ENCODE measurements around the gene RUFY1. TPM values are rescaled to one million over a fixed set of nuclear protein-coding genes. Genes with fewer than 3 reads are reported as not detected.
A peak's percentile ranks its signal among the peaks of the same experiment; 100 is the strongest.
"Not testable (repeated sequence)": the region's sequence is repeated elsewhere in the genome, so short reads cannot be mapped to it uniquely, and the experiment has no call there.

Gene RUFY1
- total RNA-seq, 3 donors from 2014 or later, result 33.8 to 38.7 (median 34.3) TPM

- Mint-ChIP-seq H3K36me3 (ENCODE audit: insufficient read depth) (peaks cover 83% of the 10 kb centered on the region), H3K4me3 (peak overlapping the region; percentile 98), H3K9me3 (no peaks in the 10 kb centered on the region), H3K27me3 (ENCODE audit: low read depth) (no peaks in the 10 kb centered on the region), H3K4me1 (ENCODE audit: low read depth) (peaks cover 64% of the 10 kb centered on the region)
- ATAC-seq, result no peak
- no peak for DNase-seq
Measured at GRCh38 chr5:179617930-179618329, 67.6 kb downstream of the RUFY1 start.

- H3K9me3 Mint-ChIP-seq, result no peaks in the 10 kb centered on the region
- no peaks in the 10 kb centered on the region for H3K27me3 Mint-ChIP-seq (ENCODE audit: low read depth)
- H3K4me3 Mint-ChIP-seq, result peak overlapping the region; percentile 98
- DNase-seq (no peak), ATAC-seq (no peak)
- peaks cover 76% of the 10 kb centered on the region for H3K36me3 Mint-ChIP-seq (ENCODE audit: insufficient read depth)
- H3K4me1 Mint-ChIP-seq (ENCODE audit: low read depth), result peaks cover 56% of the 10 kb centered on the region
Measured at GRCh38 chr5:179618923-179619554, 68.7 kb downstream of the RUFY1 start.

GRCh38 chr5:179619776-179620175 lies 69.4 kb downstream of the RUFY1 start:
- Mint-ChIP-seq H3K4me1 (ENCODE audit: low read depth) (peaks cover 63% of the 10 kb centered on the region), H3K9me3 (no peaks in the 10 kb centered on the region)

GRCh38 chr5:179620293-179620692 lies 69.9 kb downstream of the RUFY1 start:
- H3K4me3 Mint-ChIP-seq, result peak overlapping the region; percentile 98
- peaks cover 66% of the 10 kb centered on the region for H3K4me1 Mint-ChIP-seq (ENCODE audit: low read depth)

More at GRCh38 chr5:179619776-179620175, 69.4 kb downstream of the RUFY1 start:
- H3K36me3 Mint-ChIP-seq (ENCODE audit: insufficient read depth), result peaks cover 69% of the 10 kb centered on the region
- ATAC-seq (no peak), DNase-seq (no peak)
- no peaks in the 10 kb centered on the region for H3K27me3 Mint-ChIP-seq (ENCODE audit: low read depth)
- peak overlapping the region; percentile 98 for H3K4me3 Mint-ChIP-seq

GRCh38 chr5:179620703-179621350 lies 70.5 kb downstream of the RUFY1 start:
- H3K9me3 Mint-ChIP-seq, result no peaks in the 10 kb centered on the region
- ATAC-seq (no peak), DNase-seq (no peak)
- peaks cover 62% of the 10 kb centered on the region for H3K36me3 Mint-ChIP-seq (ENCODE audit: insufficient read depth)
- peak overlapping the region; percentile 98 for H3K4me3 Mint-ChIP-seq
- H3K27me3 Mint-ChIP-seq (ENCODE audit: low read depth), result no peaks in the 10 kb centered on the region
- H3K4me1 Mint-ChIP-seq (ENCODE audit: low read depth), result peaks cover 62% of the 10 kb centered on the region

More at GRCh38 chr5:179620293-179620692, 69.9 kb downstream of the RUFY1 start:
- ATAC-seq (no peak), DNase-seq (no peak)
- Mint-ChIP-seq H3K9me3 (no peaks in the 10 kb centered on the region), H3K36me3 (ENCODE audit: insufficient read depth) (peaks cover 65% of the 10 kb centered on the region), H3K27me3 (ENCODE audit: low read depth) (no peaks in the 10 kb centered on the region)

- H3K9me3 Mint-ChIP-seq, result no peaks in the 10 kb centered on the region
- H3K4me3 Mint-ChIP-seq, result peak overlapping the region; percentile 98
- no peaks in the 10 kb centered on the region for H3K27me3 Mint-ChIP-seq (ENCODE audit: low read depth)
- peaks cover 55% of the 10 kb centered on the region for H3K36me3 Mint-ChIP-seq (ENCODE audit: insufficient read depth)
- DNase-seq (no peak), ATAC-seq (no peak)
- peaks cover 55% of the 10 kb centered on the region for H3K4me1 Mint-ChIP-seq (ENCODE audit: low read depth)
Measured at GRCh38 chr5:179621551-179622214, 71.3 kb downstream of the RUFY1 start.

GRCh38 chr5:179623003-179623905 lies 72.9 kb downstream of the RUFY1 start, which contains the start of gene HNRNPH1:
Gene HNRNPH1, minus strand, starts transcription at chr5:179623671. Its CDS starts 538 bp downstream, at chr5:179623133.
- no peaks in the 10 kb centered on the region for H3K27me3 Mint-ChIP-seq (ENCODE audit: low read depth)
- peaks cover 39% of the 10 kb centered on the region for H3K4me1 Mint-ChIP-seq (ENCODE audit: low read depth)
- H3K9me3 Mint-ChIP-seq, result no peaks in the 10 kb centered on the region
- peak; percentile 98 for DNase-seq
- H3K4me3 Mint-ChIP-seq, result peak within 1 kb of the TSS; percentile 98
- peak; percentile 76 to 77 for ATAC-seq
- H3K36me3 Mint-ChIP-seq (ENCODE audit: insufficient read depth), result peaks cover 39% of the 10 kb centered on the region

- Mint-ChIP-seq H3K27me3 (ENCODE audit: low read depth) (no peaks in the 10 kb centered on the region), H3K4me1 (ENCODE audit: low read depth) (peaks cover 34% of the 10 kb centered on the region)
- ATAC-seq, result peak; percentile 25 to 36
Measured at GRCh38 chr5:179623906-179624741, 73.8 kb downstream of the RUFY1 start.

GRCh38 chr5:179624841-179625271 lies 74.5 kb downstream of the RUFY1 start:
- no peak for DNase-seq
- ATAC-seq, result no peak
- H3K4me1 Mint-ChIP-seq (ENCODE audit: low read depth), result peaks cover 32% of the 10 kb centered on the region
- no peaks in the 10 kb centered on the region for H3K9me3 Mint-ChIP-seq
- peaks cover 31% of the 10 kb centered on the region for H3K36me3 Mint-ChIP-seq (ENCODE audit: insufficient read depth)
- no peaks in the 10 kb centered on the region for H3K27me3 Mint-ChIP-seq (ENCODE audit: low read depth)
- peak overlapping the region; percentile 98 for H3K4me3 Mint-ChIP-seq

More at GRCh38 chr5:179623906-179624741, 73.8 kb downstream of the RUFY1 start:
- peak; percentile 33 for DNase-seq
- Mint-ChIP-seq H3K9me3 (no peaks in the 10 kb centered on the region), H3K4me3 (peak overlapping the region; percentile 98), H3K36me3 (ENCODE audit: insufficient read depth) (peaks cover 36% of the 10 kb centered on the region)

- H3K9me3 Mint-ChIP-seq, result not testable (repeated sequence)
Measured at GRCh38 chr5:179633501-179634369, 83.4 kb downstream of the RUFY1 start.

GRCh38 chr5:179634370-179635172 lies 84.2 kb downstream of the RUFY1 start:
- not testable (repeated sequence) for H3K4me1 Mint-ChIP-seq (ENCODE audit: low read depth); H3K9me3 Mint-ChIP-seq; H3K4me3 Mint-ChIP-seq; H3K27me3 Mint-ChIP-seq (ENCODE audit: low read depth); DNase-seq; H3K36me3 Mint-ChIP-seq (ENCODE audit: insufficient read depth)
- ATAC-seq, result peak; percentile 99

More at GRCh38 chr5:179633501-179634369, 83.4 kb downstream of the RUFY1 start:
- DNase-seq; H3K36me3 Mint-ChIP-seq (ENCODE audit: insufficient read depth); H3K4me1 Mint-ChIP-seq (ENCODE audit: low read depth); H3K27me3 Mint-ChIP-seq (ENCODE audit: low read depth); H3K4me3 Mint-ChIP-seq: not testable (repeated sequence)
- peak in 1 of 2 donors; percentile 71 for ATAC-seq

- not testable (repeated sequence) for ATAC-seq, H3K9me3 Mint-ChIP-seq
Measured at GRCh38 chr5:179639296-179639695, 88.9 kb downstream of the RUFY1 start.

More at GRCh38 chr5:179639296-179639695, 88.9 kb downstream of the RUFY1 start:
- H3K36me3 Mint-ChIP-seq (ENCODE audit: insufficient read depth); H3K4me1 Mint-ChIP-seq (ENCODE audit: low read depth); H3K27me3 Mint-ChIP-seq (ENCODE audit: low read depth); H3K4me3 Mint-ChIP-seq; DNase-seq: not testable (repeated sequence)
